GM18517 (cell line): ENCODE measurements around the gene TTC13.

Source experiments
- ATAC-seq: cut with Tn5 transposase; IDR thresholded peaks from one replicate; pipeline ENCODE4 v1.9.1; 2021; ENCODE audit warnings: mild to moderate bottlenecking, moderate library complexity; ENCODE audit not compliant: unreplicated experiment

Gene TTC13

GRCh38 chr1:230957580-230957989 lies 21.1 kb downstream of the TTC13 start:
- ATAC-seq, result peak; percentile 93

- no peak for ATAC-seq
Measured at GRCh38 chr1:230950404-230950803, 28.3 kb downstream of the TTC13 start.

GRCh38 chr1:230948903-230949302 lies 29.8 kb downstream of the TTC13 start:
- no peak for ATAC-seq

GRCh38 chr1:230948301-230948700 lies 30.4 kb downstream of the TTC13 start:
- no peak for ATAC-seq

- ATAC-seq, result no peak
Measured at GRCh38 chr1:230943048-230943593, 35.5 kb downstream of the TTC13 start.

GRCh38 chr1:230940848-230941247 lies 37.8 kb downstream of the TTC13 start:
- ATAC-seq, result no peak

- ATAC-seq, result no peak
Measured at GRCh38 chr1:230939806-230940489, 38.7 kb downstream of the TTC13 start.

GRCh38 chr1:230938924-230939368 lies 39.7 kb downstream of the TTC13 start:
- no peak for ATAC-seq

- ATAC-seq, result no peak
Measured at GRCh38 chr1:230937371-230937770, 41.3 kb downstream of the TTC13 start.

- no peak for ATAC-seq
Measured at GRCh38 chr1:230936475-230936874, 42.2 kb downstream of the TTC13 start.

GRCh38 chr1:230935852-230936251 lies 42.8 kb downstream of the TTC13 start:
- ATAC-seq, result no peak

GRCh38 chr1:230930986-230931385 lies 47.7 kb downstream of the TTC13 start:
- ATAC-seq, result no peak

GRCh38 chr1:230926182-230926581 lies 52.5 kb downstream of the TTC13 start:
- ATAC-seq, result no peak

- ATAC-seq, result no peak
Measured at GRCh38 chr1:230925608-230926007, 53.1 kb downstream of the TTC13 start.

- no peak for ATAC-seq
Measured at GRCh38 chr1:230923176-230923575, 55.5 kb downstream of the TTC13 start.

GRCh38 chr1:230922620-230923019 lies 56.0 kb downstream of the TTC13 start:
- ATAC-seq, result no peak

GRCh38 chr1:230919207-230919606 lies 59.5 kb downstream of the TTC13 start:
- no peak for ATAC-seq

GRCh38 chr1:230917284-230918135 lies 61.2 kb downstream of the TTC13 start:
- ATAC-seq, result peak; percentile 57

GRCh38 chr1:230916587-230917283 lies 61.9 kb downstream of the TTC13 start:
- no peak for ATAC-seq

GRCh38 chr1:230915078-230915477 lies 63.6 kb downstream of the TTC13 start:
- no peak for ATAC-seq

GRCh38 chr1:230913496-230913895 lies 65.2 kb downstream of the TTC13 start:
- no peak for ATAC-seq
